ENCODE measurements around the gene SYT2. TPM values are rescaled to one million over a fixed set of nuclear protein-coding genes. Genes with fewer than 3 reads are reported as not detected.

SYT2 gene
- total RNA-seq, 1 donor from 2014 or later: 0.72 TPM

GRCh38 chr1:202679406-202680177 lies 30.7 kb downstream of the SYT2 start:
- DNase-seq (ENCODE audit: low spot score): no peak

GRCh38 chr1:202677433-202677832 lies 32.8 kb downstream of the SYT2 start:
- no peak for DNase-seq (ENCODE audit: low spot score)

- no peak for DNase-seq (ENCODE audit: low spot score)
These were observed 36.7 kb downstream of the SYT2 start for GRCh38 chr1:202673531-202673930.

GRCh38 chr1:202671399-202671798 lies 38.9 kb downstream of the SYT2 start:
- DNase-seq (ENCODE audit: low spot score): peak; percentile 68

GRCh38 chr1:202665417-202665816 lies 44.8 kb downstream of the SYT2 start:
- no peak for DNase-seq (ENCODE audit: low spot score)

- DNase-seq (ENCODE audit: low spot score): no peak
These were observed 46.2 kb downstream of the SYT2 start for GRCh38 chr1:202664083-202664482.

GRCh38 chr1:202663131-202663530 lies 47.1 kb downstream of the SYT2 start:
- no peak for DNase-seq (ENCODE audit: low spot score)

GRCh38 chr1:202662081-202662480 lies 48.2 kb downstream of the SYT2 start:
- peak; percentile 27 for DNase-seq (ENCODE audit: low spot score)

- no peak for DNase-seq (ENCODE audit: low spot score)
These were observed 49.0 kb downstream of the SYT2 start for GRCh38 chr1:202661136-202661845.

GRCh38 chr1:202659974-202660373 lies 50.3 kb downstream of the SYT2 start:
- no peak for DNase-seq (ENCODE audit: low spot score)

GRCh38 chr1:202659541-202659940 lies 50.7 kb downstream of the SYT2 start:
- DNase-seq (ENCODE audit: low spot score): no peak

- DNase-seq (ENCODE audit: low spot score): no peak
These were observed 51.5 kb downstream of the SYT2 start for GRCh38 chr1:202658769-202659168.

- no peak for DNase-seq (ENCODE audit: low spot score)
These were observed 51.9 kb downstream of the SYT2 start for GRCh38 chr1:202658251-202658759.

- DNase-seq (ENCODE audit: low spot score): no peak
These were observed 53.2 kb downstream of the SYT2 start for GRCh38 chr1:202656951-202657646.

GRCh38 chr1:202656057-202656456 lies 54.2 kb downstream of the SYT2 start:
- DNase-seq (ENCODE audit: low spot score): no peak

- DNase-seq (ENCODE audit: low spot score): no peak
These were observed 56.2 kb downstream of the SYT2 start for GRCh38 chr1:202654079-202654478.

GRCh38 chr1:202649553-202650392 lies 60.5 kb downstream of the SYT2 start:
- no peak for DNase-seq (ENCODE audit: low spot score)

GRCh38 chr1:202648605-202649226 lies 61.5 kb downstream of the SYT2 start:
- DNase-seq (ENCODE audit: low spot score): no peak

- no peak for DNase-seq (ENCODE audit: low spot score)
These were observed 65.2 kb downstream of the SYT2 start for GRCh38 chr1:202645097-202645476.

- no peak for DNase-seq (ENCODE audit: low spot score)
These were observed 65.8 kb downstream of the SYT2 start for GRCh38 chr1:202644219-202645096.
